ENCODE measurements around the gene SCN1B.
A peak's percentile ranks its signal among the peaks of the same experiment; 100 is the strongest.

SCN1B gene

GRCh38 chr19:35037716-35038622, 7.7 kb downstream of the SCN1B start:
- Histone ChIP-seq H3K36me3 (replicated peaks; ENCODE audit: insufficient read depth, low read length) (no peaks in the 10 kb centered on the region), H3K9ac (ENCODE audit: low read length) (no peak overlapping the region), H3K9me3 (replicated peaks; ENCODE audit: insufficient read depth, low read length) (no peaks in the 10 kb centered on the region), H2AFZ (ENCODE audit: low read length) (no peak overlapping the region), H3K4me2 (ENCODE audit: low read depth, low read length) (no peak overlapping the region), H3K27me3 (replicated peaks; ENCODE audit: insufficient read depth, low read length) (peaks cover 89% of the 10 kb centered on the region), H3K9me2 (replicated peaks; ENCODE audit: insufficient read depth, low read length) (no peaks in the 10 kb centered on the region), H3F3A (ENCODE audit: insufficient read depth, low read length) (no peaks in the 10 kb centered on the region), H3K27ac (ENCODE audit: low read length) (no peak overlapping the region), H4K20me1 (ENCODE audit: insufficient read depth, low read length) (no peaks in the 10 kb centered on the region), H3K4me3 (ENCODE audit: low read length) (no peak overlapping the region), H3K79me2 (ENCODE audit: low read length) (no peaks in the 10 kb centered on the region), H3K4me1 (ENCODE audit: low read length) (no peaks in the 10 kb centered on the region)
- TF ChIP-seq EZH2 (optimal IDR thresholded peaks at IDR 0.05; ENCODE audit: low read depth, low read length) (no peak), EZH2phosphoT487 (IDR thresholded peaks at IDR 0.05; ENCODE audit: low read length) (no peak), CTCF (IDR thresholded peaks at IDR 0.05; ENCODE audit: low read length) (no peak)
- DNase-seq, result no peak

DNA sequence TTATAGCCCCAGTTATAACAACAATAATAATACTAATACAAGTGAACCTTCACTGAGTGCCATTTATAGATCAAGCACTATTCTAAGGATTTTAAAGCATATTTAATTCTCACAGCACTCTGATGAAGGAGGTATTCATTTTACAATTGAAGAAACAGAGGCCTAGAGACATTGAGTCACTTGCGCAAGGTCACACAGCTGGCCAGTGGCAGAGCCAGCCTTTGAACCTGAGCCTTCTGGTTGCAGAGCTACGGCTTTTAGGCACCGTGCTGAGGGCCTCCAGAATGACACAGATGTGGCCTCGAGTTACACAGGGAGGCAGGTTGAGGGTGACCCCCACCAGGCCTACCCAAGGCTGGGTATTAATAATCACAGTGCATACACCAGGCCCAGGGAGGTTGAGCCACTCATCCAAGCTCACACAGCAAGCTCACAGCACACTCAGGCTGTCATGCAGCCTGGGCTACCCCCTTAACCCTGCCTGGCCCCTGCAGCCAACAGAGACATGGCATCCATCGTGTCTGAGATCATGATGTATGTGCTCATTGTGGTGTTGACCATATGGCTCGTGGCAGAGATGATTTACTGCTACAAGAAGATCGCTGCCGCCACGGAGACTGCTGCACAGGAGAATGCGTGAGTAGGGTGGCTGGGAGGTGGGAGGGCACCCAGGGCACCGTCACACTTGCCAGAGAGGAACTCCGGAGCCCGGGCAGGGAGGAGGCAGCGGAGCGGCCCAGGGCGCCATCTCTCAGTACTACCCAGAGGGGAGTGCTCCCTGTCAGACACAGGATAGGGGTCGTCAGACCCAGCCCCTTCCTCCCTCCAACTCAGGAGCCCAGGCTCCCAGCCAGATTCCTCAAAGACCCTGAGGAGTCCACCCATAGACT, 8.6 kb downstream of the SCN1B start:
- Histone ChIP-seq H3K27ac (ENCODE audit: low read length) (no peak overlapping the region), H3F3A (ENCODE audit: insufficient read depth, low read length) (no peaks in the 10 kb centered on the region), H4K20me1 (ENCODE audit: insufficient read depth, low read length) (no peaks in the 10 kb centered on the region), H3K79me2 (ENCODE audit: low read length) (no peaks in the 10 kb centered on the region), H3K27me3 (replicated peaks; ENCODE audit: insufficient read depth, low read length) (peaks cover 89% of the 10 kb centered on the region), H3K9ac (ENCODE audit: low read length) (no peak overlapping the region), H3K4me2 (ENCODE audit: low read depth, low read length) (no peak overlapping the region), H3K9me2 (replicated peaks; ENCODE audit: insufficient read depth, low read length) (no peaks in the 10 kb centered on the region), H3K4me3 (ENCODE audit: low read length) (no peak overlapping the region), H3K4me1 (ENCODE audit: low read length) (no peaks in the 10 kb centered on the region), H2AFZ (ENCODE audit: low read length) (no peak overlapping the region), H3K36me3 (replicated peaks; ENCODE audit: insufficient read depth, low read length) (no peaks in the 10 kb centered on the region), H3K9me3 (replicated peaks; ENCODE audit: insufficient read depth, low read length) (no peaks in the 10 kb centered on the region)
- DNase-seq, result no peak
- TF ChIP-seq CTCF (IDR thresholded peaks at IDR 0.05; ENCODE audit: low read length), result no peak
- TF ChIP-seq EZH2 (optimal IDR thresholded peaks at IDR 0.05; ENCODE audit: low read depth, low read length), result no peak
- no peak for TF ChIP-seq EZH2phosphoT487 (IDR thresholded peaks at IDR 0.05; ENCODE audit: low read length)

GRCh38 chr19:35039881-35040825, 9.9 kb downstream of the SCN1B start:
- TF ChIP-seq CTCF (IDR thresholded peaks at IDR 0.05; ENCODE audit: low read length) (no peak), EZH2 (optimal IDR thresholded peaks at IDR 0.05; ENCODE audit: low read depth, low read length) (no peak), EZH2phosphoT487 (IDR thresholded peaks at IDR 0.05; ENCODE audit: low read length) (no peak)
- peak overlapping the region; percentile 34; the same call in 1 of the 2 replicates for H3K4me2 ChIP-seq (ENCODE audit: low read depth, low read length)

More at GRCh38 chr19:35039881-35040825, 9.9 kb downstream of the SCN1B start:
- H3K27me3 ChIP-seq (replicated peaks; ENCODE audit: insufficient read depth, low read length), result peaks cover 89% of the 10 kb centered on the region
- H3K4me3 ChIP-seq (ENCODE audit: low read length), result no peak overlapping the region
- H3K9me3 ChIP-seq (replicated peaks; ENCODE audit: insufficient read depth, low read length), result no peaks in the 10 kb centered on the region
- no peaks in the 10 kb centered on the region for H3K79me2 ChIP-seq (ENCODE audit: low read length)
- no peak for DNase-seq
- no peaks in the 10 kb centered on the region for H3K36me3 ChIP-seq (replicated peaks; ENCODE audit: insufficient read depth, low read length)
- H3K9ac ChIP-seq (ENCODE audit: low read length), result no peak overlapping the region
- H4K20me1 ChIP-seq (ENCODE audit: insufficient read depth, low read length), result 0 out of 2 replicates have a peak, but pooled peaks cover 2% of the 10 kb centered on the region
- no peaks in the 10 kb centered on the region for H3K4me1 ChIP-seq (ENCODE audit: low read length)
- H3F3A ChIP-seq (ENCODE audit: insufficient read depth, low read length), result no peaks in the 10 kb centered on the region
- no peak overlapping the region for H3K27ac ChIP-seq (ENCODE audit: low read length)
- 0 out of 2 replicates have a peak overlapping the region, but pooled peaks have one; percentile 15 for H2AFZ ChIP-seq (ENCODE audit: low read length)
- no peaks in the 10 kb centered on the region for H3K9me2 ChIP-seq (replicated peaks; ENCODE audit: insufficient read depth, low read length)
